ENCODE results near the gene MAN1C1.
A peak's percentile ranks its signal among the peaks of the same experiment; 100 is the strongest.

MAN1C1 gene

DNA sequence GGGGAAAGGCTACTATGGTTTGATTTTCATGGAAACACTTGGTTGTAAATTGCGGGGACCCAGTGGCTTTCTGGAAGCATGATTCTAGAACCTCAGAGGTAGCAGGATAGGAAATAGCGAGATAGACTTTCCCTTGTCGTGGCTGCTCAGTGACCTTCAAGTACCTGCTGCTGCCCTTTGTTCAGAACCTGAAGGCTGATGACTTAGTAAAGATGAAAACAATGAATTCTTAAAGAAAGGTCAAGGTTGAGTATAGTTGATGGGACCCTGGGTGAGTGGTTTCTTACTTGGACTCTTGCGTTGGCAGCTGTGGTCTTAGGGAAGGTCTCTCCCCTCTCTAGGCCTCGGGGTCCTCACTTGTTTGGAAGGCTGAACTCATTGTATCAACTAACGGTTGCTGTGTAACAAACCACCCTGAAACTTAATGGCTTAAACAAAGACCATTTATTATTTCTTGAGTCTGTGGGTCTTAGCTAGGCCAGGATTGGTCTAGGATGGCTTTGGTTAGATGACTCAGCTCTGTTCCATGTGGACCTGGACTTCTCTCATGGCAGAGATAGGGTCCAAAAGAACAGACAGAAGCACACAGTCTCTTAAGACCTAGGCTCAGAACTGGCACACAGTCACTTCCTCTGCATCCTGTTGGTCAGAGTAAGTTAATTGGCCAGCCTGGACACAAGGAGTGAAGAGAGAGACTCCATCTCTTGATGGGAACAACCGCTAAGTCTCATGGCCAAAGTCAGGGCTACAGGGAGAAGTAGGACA, 94.2 kb downstream of the MAN1C1 start:
- Mint-ChIP-seq H3K9me3 (no peaks in the 10 kb centered on the region), H3K27me3 (ENCODE audit: low read depth) (peaks cover 8% of the 10 kb centered on the region), H3K36me3 (ENCODE audit: low read depth) (no peaks in the 10 kb centered on the region), H3K27ac (peak overlapping the region in 2 of 3 experiments; percentile 45 to 64), H3K4me1 (peaks cover 62% of the 10 kb centered on the region), H3K4me3 (no peak overlapping the region)
- TF ChIP-seq, protein P1, sequence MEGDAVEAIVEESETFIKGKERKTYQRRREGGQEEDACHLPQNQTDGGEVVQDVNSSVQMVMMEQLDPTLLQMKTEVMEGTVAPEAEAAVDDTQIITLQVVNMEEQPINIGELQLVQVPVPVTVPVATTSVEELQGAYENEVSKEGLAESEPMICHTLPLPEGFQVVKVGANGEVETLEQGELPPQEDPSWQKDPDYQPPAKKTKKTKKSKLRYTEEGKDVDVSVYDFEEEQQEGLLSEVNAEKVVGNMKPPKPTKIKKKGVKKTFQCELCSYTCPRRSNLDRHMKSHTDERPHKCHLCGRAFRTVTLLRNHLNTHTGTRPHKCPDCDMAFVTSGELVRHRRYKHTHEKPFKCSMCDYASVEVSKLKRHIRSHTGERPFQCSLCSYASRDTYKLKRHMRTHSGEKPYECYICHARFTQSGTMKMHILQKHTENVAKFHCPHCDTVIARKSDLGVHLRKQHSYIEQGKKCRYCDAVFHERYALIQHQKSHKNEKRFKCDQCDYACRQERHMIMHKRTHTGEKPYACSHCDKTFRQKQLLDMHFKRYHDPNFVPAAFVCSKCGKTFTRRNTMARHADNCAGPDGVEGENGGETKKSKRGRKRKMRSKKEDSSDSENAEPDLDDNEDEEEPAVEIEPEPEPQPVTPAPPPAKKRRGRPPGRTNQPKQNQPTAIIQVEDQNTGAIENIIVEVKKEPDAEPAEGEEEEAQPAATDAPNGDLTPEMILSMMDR (IDR thresholded peaks at IDR 0.05; ENCODE audit: unreplicated experiment in 3 of 3) = no peak

DNA sequence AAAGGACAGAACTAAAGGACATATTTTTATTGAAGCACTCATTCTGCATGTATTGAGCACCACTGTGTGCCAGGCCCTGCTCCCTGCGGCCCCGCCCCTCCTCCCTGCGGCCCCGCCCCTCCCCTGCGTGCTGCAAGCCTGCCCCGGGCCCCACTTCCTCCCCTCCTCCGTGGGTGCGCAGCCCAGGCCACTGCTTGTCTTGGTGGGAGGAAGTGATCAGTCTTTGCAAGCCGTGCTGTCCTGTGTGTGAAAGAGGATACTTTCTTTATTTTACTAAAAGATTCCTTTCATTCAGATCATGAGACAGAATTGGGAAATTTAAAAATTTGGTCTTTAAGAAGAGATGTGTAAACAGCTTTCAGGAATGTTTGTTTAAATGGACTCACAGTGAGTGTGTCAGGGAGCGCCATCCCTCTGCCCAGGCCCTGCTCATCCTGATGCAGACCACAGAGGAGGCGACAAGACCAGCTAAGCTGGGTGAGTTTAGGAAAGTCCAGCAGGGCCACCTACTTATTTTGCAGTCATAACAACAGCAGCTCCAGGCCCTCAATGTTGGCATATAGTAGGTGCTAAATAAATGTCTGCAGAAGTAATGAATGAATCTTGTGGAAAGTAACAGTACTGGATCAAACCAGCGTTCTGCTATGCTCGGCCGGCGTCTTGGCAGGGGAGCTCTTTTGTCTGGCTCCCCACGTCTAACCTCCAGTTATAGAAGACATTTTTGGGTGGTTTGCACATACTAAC, 95.1 kb downstream of the MAN1C1 start:
- H3K27me3 Mint-ChIP-seq (ENCODE audit: low read depth) = peaks cover 3% of the 10 kb centered on the region
- no peak overlapping the region for H3K4me3 Mint-ChIP-seq
- TF ChIP-seq, protein P1 (IDR thresholded peaks at IDR 0.05; ENCODE audit: unreplicated experiment in 3 of 3) = no peak
- H3K27ac Mint-ChIP-seq = peak overlapping the region in 2 of 3 experiments; percentile 64 to 77
- H3K36me3 Mint-ChIP-seq (ENCODE audit: low read depth) = no peaks in the 10 kb centered on the region
- H3K4me1 Mint-ChIP-seq = peaks cover 54% of the 10 kb centered on the region
- no peaks in the 10 kb centered on the region for H3K9me3 Mint-ChIP-seq

DNA sequence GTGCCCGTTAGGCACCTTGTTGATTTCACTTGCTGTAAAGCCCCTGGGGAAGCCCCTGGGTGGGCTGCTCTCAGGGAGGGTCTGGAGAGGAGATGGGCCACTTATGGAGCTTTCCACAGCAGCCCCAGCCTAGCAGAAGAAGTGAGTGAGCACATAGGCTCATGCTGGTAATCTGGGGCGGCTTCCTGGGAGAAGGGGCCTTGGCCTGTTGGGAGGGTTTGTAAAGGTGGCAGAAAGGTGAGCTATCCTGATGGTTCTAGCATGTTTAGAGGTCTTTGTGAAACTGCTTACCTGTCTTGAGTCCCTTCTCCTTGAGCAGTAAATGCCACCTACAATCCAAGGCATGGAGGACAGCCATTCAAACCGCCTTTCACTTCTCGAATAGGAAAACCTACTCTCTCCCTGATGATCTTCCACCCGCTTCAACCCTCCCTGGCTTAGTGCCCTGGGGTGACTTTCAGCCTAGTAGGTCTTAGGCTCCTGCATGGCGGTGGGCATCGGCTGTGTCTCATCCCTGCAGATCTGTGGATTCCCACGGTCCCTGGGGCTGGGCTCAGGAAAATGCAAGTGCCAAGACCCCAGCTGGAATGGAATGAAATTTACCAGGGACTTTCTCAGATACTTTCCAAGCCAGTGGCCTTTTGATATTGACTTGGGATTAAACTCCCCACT, 95.8 kb downstream of the MAN1C1 start:
- TF ChIP-seq, protein P1 (IDR thresholded peaks at IDR 0.05; ENCODE audit: unreplicated experiment in 3 of 3) = no peak
- Mint-ChIP-seq H3K4me3 (no peak overlapping the region), H3K36me3 (ENCODE audit: low read depth) (no peaks in the 10 kb centered on the region), H3K27ac (peak overlapping the region in 2 of 3 experiments; percentile 64 to 77), H3K4me1 (peaks cover 47% of the 10 kb centered on the region), H3K27me3 (ENCODE audit: low read depth) (peaks cover 3% of the 10 kb centered on the region), H3K9me3 (no peaks in the 10 kb centered on the region)

DNA sequence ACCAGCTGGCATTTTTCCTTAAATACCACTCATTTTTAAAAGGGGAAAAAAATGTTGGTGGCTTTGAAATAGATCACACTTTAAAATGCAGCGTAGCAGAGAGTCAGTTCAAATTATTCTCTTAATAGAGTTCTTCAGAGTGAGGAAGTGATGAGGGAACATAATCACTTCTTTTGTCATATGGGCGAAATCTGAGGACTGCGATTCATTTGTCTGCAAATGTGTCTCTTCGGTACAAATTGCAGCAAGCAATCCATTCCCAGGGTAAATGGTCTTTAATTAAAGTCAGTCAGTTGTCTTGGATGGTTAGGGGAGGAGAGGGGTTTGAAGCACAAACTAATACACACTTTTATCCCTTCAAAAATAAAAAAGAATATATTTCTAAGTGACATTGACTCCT, 97.4 kb downstream of the MAN1C1 start:
- TF ChIP-seq, protein P1 (IDR thresholded peaks at IDR 0.05; ENCODE audit: unreplicated experiment in 3 of 3) = no peak
- Mint-ChIP-seq H3K27ac (peak overlapping the region; percentile 57 to 64 (median 58)), H3K9me3 (no peaks in the 10 kb centered on the region), H3K36me3 (ENCODE audit: low read depth) (no peaks in the 10 kb centered on the region), H3K4me1 (peaks cover 49% of the 10 kb centered on the region), H3K4me3 (no peak overlapping the region), H3K27me3 (ENCODE audit: low read depth) (peaks cover 3% of the 10 kb centered on the region)

DNA sequence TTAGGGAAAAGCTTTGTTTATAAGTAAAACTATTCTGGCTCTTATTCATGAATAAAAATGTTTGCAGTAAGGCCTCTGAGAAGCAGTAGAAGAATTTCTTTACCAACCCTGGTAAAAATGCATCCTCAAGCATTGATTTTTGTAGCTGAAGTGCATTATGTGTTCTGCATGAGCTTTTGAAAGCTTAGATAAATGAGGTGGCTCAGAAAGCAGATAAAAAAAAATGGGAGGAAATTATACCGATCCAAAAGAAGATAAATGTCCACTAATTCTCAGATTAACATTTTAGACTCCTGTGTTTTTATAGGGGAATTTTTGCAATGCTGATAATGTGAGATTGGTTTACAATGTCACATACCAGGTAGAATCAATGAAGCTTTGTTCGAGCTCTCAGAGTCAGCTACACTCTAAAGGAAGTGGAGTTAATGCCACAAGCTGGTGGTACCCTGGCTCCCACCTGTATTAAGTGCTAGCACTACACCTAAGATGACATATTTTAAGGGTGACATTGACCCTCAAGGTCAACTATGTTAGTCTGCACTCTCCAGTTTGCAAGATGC, 97.9 kb downstream of the MAN1C1 start:
- no peaks in the 10 kb centered on the region for H3K36me3 Mint-ChIP-seq (ENCODE audit: low read depth)
- peaks cover 49% of the 10 kb centered on the region for H3K4me1 Mint-ChIP-seq
- no peaks in the 10 kb centered on the region for H3K9me3 Mint-ChIP-seq
- peak overlapping the region; percentile 37 to 64 (median 42) for H3K27ac Mint-ChIP-seq
- TF ChIP-seq, protein P1 (IDR thresholded peaks at IDR 0.05; ENCODE audit: unreplicated experiment in 3 of 3) = no peak
- H3K4me3 Mint-ChIP-seq = no peak overlapping the region
- peaks cover 3% of the 10 kb centered on the region for H3K27me3 Mint-ChIP-seq (ENCODE audit: low read depth)

All from nephron (organoid).